ENCODE measurements around the gene ACTR2.
A peak's percentile ranks its signal among the peaks of the same experiment; 100 is the strongest.

The ACTR2 gene

GRCh38 chr2:65317841-65318240 lies 90.2 kb downstream of the ACTR2 start:
- Histone ChIP-seq H3K4me1 (ENCODE audit: low read length) (peaks cover 43% of the 10 kb centered on the region), H4K20me1 (ENCODE audit: insufficient read depth, low read length) (peaks cover 4% of the 10 kb centered on the region; the same call in 1 of the 2 replicates), H3K79me2 (ENCODE audit: low read length) (0 out of 2 replicates have a peak, but pooled peaks cover 3% of the 10 kb centered on the region), H2AFZ (ENCODE audit: low read depth, low read length) (no peak overlapping the region), H3K27ac (ENCODE audit: low read length) (no peak overlapping the region), H3K4me2 (ENCODE audit: low read length) (no peak overlapping the region), H3K36me3 (replicated peaks; ENCODE audit: low read depth, low read length) (peaks cover 23% of the 10 kb centered on the region), H3K4me3 (ENCODE audit: low read length) (no peak overlapping the region), H3K9me3 (ENCODE audit: insufficient read depth, low read length) (no peaks in the 10 kb centered on the region), H3K27me3 (ENCODE audit: low read depth, low read length) (no peaks in the 10 kb centered on the region), H3K9ac (ENCODE audit: low read length) (no peak overlapping the region)
- no peak for TF ChIP-seq CTCF (IDR thresholded peaks at IDR 0.05; ENCODE audit: low read depth, low read length)
- no peak for TF ChIP-seq EZH2phosphoT487 (IDR thresholded peaks at IDR 0.05; ENCODE audit: low read depth)

GRCh38 chr2:65319072-65319673 lies 91.5 kb downstream of the ACTR2 start:
- no peak overlapping the region for H3K9ac ChIP-seq (ENCODE audit: low read length)
- H3K79me2 ChIP-seq (ENCODE audit: low read length): 0 out of 2 replicates have a peak, but pooled peaks cover 3% of the 10 kb centered on the region
- H4K20me1 ChIP-seq (ENCODE audit: insufficient read depth, low read length): no peaks in the 10 kb centered on the region
- peak overlapping the region; percentile 78 for H3K27ac ChIP-seq (ENCODE audit: low read length)
- no peak for TF ChIP-seq CTCF (IDR thresholded peaks at IDR 0.05; ENCODE audit: low read depth, low read length)
- no peak for TF ChIP-seq EZH2phosphoT487 (IDR thresholded peaks at IDR 0.05; ENCODE audit: low read depth)
- peaks cover 1% of the 10 kb centered on the region; the same call in 1 of the 2 replicates for H3K27me3 ChIP-seq (ENCODE audit: low read depth, low read length)
- no peak overlapping the region for H2AFZ ChIP-seq (ENCODE audit: low read depth, low read length)
- peak overlapping the region; percentile 72 for H3K4me3 ChIP-seq (ENCODE audit: low read length)
- peak overlapping the region; percentile 82 for H3K4me2 ChIP-seq (ENCODE audit: low read length)
- H3K4me1 ChIP-seq (ENCODE audit: low read length): peaks cover 52% of the 10 kb centered on the region
- peaks cover 17% of the 10 kb centered on the region for H3K36me3 ChIP-seq (replicated peaks; ENCODE audit: low read depth, low read length)
- H3K9me3 ChIP-seq (ENCODE audit: insufficient read depth, low read length): no peaks in the 10 kb centered on the region

GRCh38 chr2:65319674-65320041 lies 92.0 kb downstream of the ACTR2 start:
- TF ChIP-seq CTCF (IDR thresholded peaks at IDR 0.05; ENCODE audit: low read depth, low read length) (no peak), EZH2phosphoT487 (IDR thresholded peaks at IDR 0.05; ENCODE audit: low read depth) (no peak)
- H3K9ac ChIP-seq (ENCODE audit: low read length): peak overlapping the region; percentile 46; the same call in 1 of the 2 replicates
- peak overlapping the region; percentile 82 for H3K4me2 ChIP-seq (ENCODE audit: low read length)
- no peak overlapping the region for H2AFZ ChIP-seq (ENCODE audit: low read depth, low read length)
- H3K9me3 ChIP-seq (ENCODE audit: insufficient read depth, low read length): no peaks in the 10 kb centered on the region
- no peaks in the 10 kb centered on the region for H4K20me1 ChIP-seq (ENCODE audit: insufficient read depth, low read length)
- H3K36me3 ChIP-seq (replicated peaks; ENCODE audit: low read depth, low read length): peaks cover 19% of the 10 kb centered on the region
- H3K4me1 ChIP-seq (ENCODE audit: low read length): peaks cover 57% of the 10 kb centered on the region
- peak overlapping the region; percentile 78 for H3K27ac ChIP-seq (ENCODE audit: low read length)
- H3K4me3 ChIP-seq (ENCODE audit: low read length): peak overlapping the region; percentile 72
- 0 out of 2 replicates have a peak, but pooled peaks cover 3% of the 10 kb centered on the region for H3K79me2 ChIP-seq (ENCODE audit: low read length)
- H3K27me3 ChIP-seq (ENCODE audit: low read depth, low read length): peaks cover 4% of the 10 kb centered on the region; the same call in 1 of the 2 replicates

- Histone ChIP-seq H3K27ac (ENCODE audit: low read length) (peak overlapping the region; percentile 78), H3K4me2 (ENCODE audit: low read length) (peak overlapping the region; percentile 82), H3K4me1 (ENCODE audit: low read length) (peaks cover 62% of the 10 kb centered on the region), H4K20me1 (ENCODE audit: insufficient read depth, low read length) (no peaks in the 10 kb centered on the region), H2AFZ (ENCODE audit: low read depth, low read length) (peak overlapping the region; percentile 24; the same call in 1 of the 2 replicates), H3K9ac (ENCODE audit: low read length) (peak overlapping the region; percentile 46), H3K79me2 (ENCODE audit: low read length) (0 out of 2 replicates have a peak, but pooled peaks cover 3% of the 10 kb centered on the region), H3K27me3 (ENCODE audit: low read depth, low read length) (peaks cover 4% of the 10 kb centered on the region; the same call in 1 of the 2 replicates), H3K4me3 (ENCODE audit: low read length) (peak overlapping the region; percentile 72), H3K36me3 (replicated peaks; ENCODE audit: low read depth, low read length) (peaks cover 19% of the 10 kb centered on the region), H3K9me3 (ENCODE audit: insufficient read depth, low read length) (no peaks in the 10 kb centered on the region)
- peak; percentile 50 for TF ChIP-seq CTCF (IDR thresholded peaks at IDR 0.05; ENCODE audit: low read depth, low read length)
- no peak for TF ChIP-seq EZH2phosphoT487 (IDR thresholded peaks at IDR 0.05; ENCODE audit: low read depth)
Measured at GRCh38 chr2:65320042-65320725, 92.6 kb downstream of the ACTR2 start.

All from OCI-LY3 (cell line).